PC-9 (cell line): ENCODE measurements around the gene CRACR2A. TPM values are rescaled to one million over a fixed set of nuclear protein-coding genes. Genes with fewer than 3 reads are reported as not detected.

ENCODE experiments used
- BruUV-seq: library from RNA; stranded (reverse); fragments of 400-500 nt; replicated peaks from 2 replicates; lab custom pipeline; 2021; lab: Mats Ljungman, UMichigan
- CTCF ChIA-PET: fragments of 300-600 bp; sonication (Branson Sonifier 250); formaldehyde crosslinking; loops from one replicate; lab custom pipeline; 2022; ENCODE audit warnings: antibody characterized with exemption; lab: Charles Lee
- POLR2A ChIA-PET: fragments of 300-600 bp; sonication (Branson Sonifier 250); formaldehyde crosslinking; loops from one replicate; lab custom pipeline; 2022; ENCODE audit warnings: antibody characterized with exemption; ENCODE audit not compliant: unreplicated experiment; lab: Charles Lee
- DNase-seq, 2 experiments: peaks; one replicate each; pipeline versions ENCODE4 v3.0.0 to v3.0.0-alpha.2; 2015 to 2022; ENCODE audit warnings: mixed read lengths in 1 of 2
- H2AFZ ChIP-seq: fragments of 200-600 bp; sonication (generic); 2 replicates; pipeline ENCODE4 v1.8.1; 2017; ENCODE audit warnings: antibody characterized with exemption
- H3F3A ChIP-seq: fragments of 200-600 bp; sonication (generic); 2 replicates; pipeline ENCODE4 v1.8.1; 2017; ENCODE audit warnings: antibody characterized with exemption, mild to moderate bottlenecking, low read depth; ENCODE audit not compliant: insufficient read depth
- H3K27ac ChIP-seq: fragments of 200-600 bp; sonication (generic); 2 replicates; pipeline ENCODE4 v1.6.1; 2016; ENCODE audit warnings: mixed run types
- H3K27me3 ChIP-seq: fragments of 200-600 bp; sonication (generic); 2 replicates; pipeline ENCODE4 v1.6.1; 2016; ENCODE audit warnings: low read depth, mixed run types; ENCODE audit not compliant: insufficient read depth
- H3K36me3 ChIP-seq: fragments of 200-600 bp; sonication (generic); 2 replicates; pipeline ENCODE4 v1.6.1; 2016; ENCODE audit warnings: low read depth, mixed run types
- H3K4me1 ChIP-seq: fragments of 200-600 bp; sonication (generic); replicated peaks from 2 replicates; pipeline ENCODE4 v1.6.1; 2016; ENCODE audit warnings: mixed run types; ENCODE audit not compliant: insufficient read depth
- H3K4me2 ChIP-seq: fragments of 200-600 bp; sonication (generic); 2 replicates; pipeline ENCODE4 v1.6.1; 2017; ENCODE audit warnings: mixed run types
- H3K4me3 ChIP-seq: fragments of 200-600 bp; sonication (generic); 2 replicates; pipeline ENCODE4 v1.6.1; 2016; ENCODE audit warnings: mixed run types
- H3K79me2 ChIP-seq: fragments of 200-600 bp; sonication (generic); 2 replicates; pipeline ENCODE4 v1.6.1; 2017; ENCODE audit warnings: low read depth, mixed run types
- H3K9me2 ChIP-seq: fragments of 200-600 bp; sonication (generic); 2 replicates; pipeline ENCODE4 v1.8.1; 2017; ENCODE audit warnings: mild to moderate bottlenecking; ENCODE audit not compliant: insufficient read depth
- H3K9me3 ChIP-seq: fragments of 200-600 bp; sonication (generic); 2 replicates; pipeline ENCODE4 v1.8.1; 2016; ENCODE audit warnings: low read depth; ENCODE audit not compliant: insufficient read depth
- H4K20me1 ChIP-seq: fragments of 200-600 bp; sonication (generic); 2 replicates; pipeline ENCODE4 v1.8.1; 2017; ENCODE audit not compliant: insufficient read depth
- CTCF ChIP-seq: fragments of 200-600 bp; sonication (generic); conservative IDR thresholded peaks from 2 replicates; pipeline ENCODE4 v1.6.1; 2017; ENCODE audit warnings: mixed run types, antibody characterized with exemption, mild to moderate bottlenecking, moderate library complexity
- EZH2 ChIP-seq: fragments of 200-600 bp; sonication (generic); IDR thresholded peaks from 2 replicates; pipeline ENCODE4 v1.8.0; 2017; ENCODE audit warnings: antibody characterized with exemption, low read depth
- intact Hi-C: fragments of 100-400 bp; cut with micrococcal nuclease; formaldehyde crosslinking; loops from one replicate; pipeline ENCODE4 v1.10.0; 2022; ENCODE audit not compliant: unreplicated experiment
- total RNA-seq: library from RNA; stranded (reverse); gene quantifications from 2 replicates; pipeline ENCODE4 v1.2.3, GENCODE V29; 2021

Gene CRACR2A
- total RNA-seq, 1 experiment from 2014 or later: not detected

- no TSS peak for BruUV-seq
- Histone ChIP-seq H3K4me1 (no peaks in the 10 kb centered on the region), H2AFZ (no peak overlapping the region), H3K4me3 (no peak overlapping the region), H3K9me2 (no peaks in the 10 kb centered on the region), H3K4me2 (no peak overlapping the region), H3K9me3 (no peaks in the 10 kb centered on the region), H3K79me2 (no peaks in the 10 kb centered on the region), H3F3A (no peaks in the 10 kb centered on the region), H3K36me3 (no peaks in the 10 kb centered on the region), H3K27me3 (peaks cover 80% of the 10 kb centered on the region), H4K20me1 (no peaks in the 10 kb centered on the region; the same call in 1 of the 2 replicates), H3K27ac (no peak overlapping the region)
- intact Hi-C loops: no loop called here
- CTCF ChIA-PET: no interaction called here
- POLR2A ChIA-PET: no interaction called here
- DNase-seq: no peak
- TF ChIP-seq CTCF (no peak), EZH2 (no peak)
Observed at GRCh38 chr12:3578557-3578956, 174.4 kb downstream of the CRACR2A start.

- no peak overlapping the region for H3K4me3 ChIP-seq
- CTCF ChIA-PET: no interaction called here
- no peaks in the 10 kb centered on the region for H3K79me2 ChIP-seq
- intact Hi-C loops: no loop called here
- H4K20me1 ChIP-seq: no peaks in the 10 kb centered on the region; the same call in none of the 2 replicates
- H3K27ac ChIP-seq: no peak overlapping the region
- no peaks in the 10 kb centered on the region for H3K4me1 ChIP-seq
- POLR2A ChIA-PET: no interaction called here
- TF ChIP-seq EZH2: no peak
- no peak for TF ChIP-seq CTCF
- H3K36me3 ChIP-seq: no peaks in the 10 kb centered on the region
- no peaks in the 10 kb centered on the region for H3K9me2 ChIP-seq
- DNase-seq: no peak
- BruUV-seq: no TSS peak
- H3K27me3 ChIP-seq: peaks cover 94% of the 10 kb centered on the region
- no peaks in the 10 kb centered on the region for H3F3A ChIP-seq
- H3K9me3 ChIP-seq: no peaks in the 10 kb centered on the region
- no peak overlapping the region for H2AFZ ChIP-seq
- H3K4me2 ChIP-seq: no peak overlapping the region
Observed at GRCh38 chr12:3576891-3577290, 176.0 kb downstream of the CRACR2A start.

GRCh38 chr12:3574986-3575385, 177.9 kb downstream of the CRACR2A start:
- H3K27ac ChIP-seq: no peak overlapping the region
- CTCF ChIA-PET: no interaction called here
- POLR2A ChIA-PET: no interaction called here
- H3K4me3 ChIP-seq: no peak overlapping the region
- H3K9me3 ChIP-seq: no peaks in the 10 kb centered on the region
- no peak for DNase-seq
- H3K4me2 ChIP-seq: no peak overlapping the region
- TF ChIP-seq CTCF (no peak), EZH2 (no peak)
- H3K9me2 ChIP-seq: no peaks in the 10 kb centered on the region
- H3K36me3 ChIP-seq: no peaks in the 10 kb centered on the region
- H3K79me2 ChIP-seq: no peaks in the 10 kb centered on the region
- H3F3A ChIP-seq: no peaks in the 10 kb centered on the region
- no peak overlapping the region for H2AFZ ChIP-seq
- no peaks in the 10 kb centered on the region for H3K4me1 ChIP-seq
- intact Hi-C loops: no loop called here
- H4K20me1 ChIP-seq: no peaks in the 10 kb centered on the region; the same call in none of the 2 replicates
- peaks cover 89% of the 10 kb centered on the region for H3K27me3 ChIP-seq
- no TSS peak for BruUV-seq
